Fibroblast of lung (primary cell): ENCODE data around the gene DNAH9. TPM values are rescaled to one million over a fixed set of nuclear protein-coding genes. Genes with fewer than 3 reads are reported as not detected.

Experiments used
- DNase-seq, 2 donors: peaks; one replicate each; pipeline versions ENCODE4 v3.0.0 to v3.0.0-alpha.2; 2010; ENCODE audit warnings: low read depth in 2 of 2
- H2AFZ ChIP-seq: 2 replicates; pipeline ENCODE4 v1.5.1; 2012; ENCODE audit warnings: low read length, control low read depth, inconsistent platforms
- H3K27ac ChIP-seq: 2 replicates; pipeline ENCODE4 v1.5.1; 2011; ENCODE audit warnings: low read length, control low read depth; ENCODE audit not compliant: insufficient read depth
- H3K27me3 ChIP-seq: 2 replicates; pipeline ENCODE4 v1.5.1; 2011; ENCODE audit warnings: mild to moderate bottlenecking, low read length; ENCODE audit not compliant: control insufficient read depth, insufficient read depth
- H3K36me3 ChIP-seq: 2 replicates; pipeline ENCODE4 v1.5.1; 2011; ENCODE audit warnings: low read length; ENCODE audit not compliant: control insufficient read depth, insufficient read depth
- H3K4me1 ChIP-seq: 2 replicates; pipeline ENCODE4 v1.5.1; 2011; ENCODE audit warnings: low read length; ENCODE audit not compliant: control insufficient read depth, insufficient read depth; ENCODE audit errors: extremely low read depth
- H3K4me2 ChIP-seq: 2 replicates; pipeline ENCODE4 v1.5.1; 2011; ENCODE audit warnings: low read length, control low read depth; ENCODE audit not compliant: insufficient read depth; ENCODE audit errors: extremely low read depth
- H3K4me3 ChIP-seq, 4 experiments: fragments of 200-600 bp in 1 of 4; sonication (generic) in 1 of 4; replicated peaks in 1 of 4; 2 replicates each; pipeline ENCODE4 v1.5.1; 2011 to 2016; ENCODE audit warnings: low read length in 4 of 4, low read depth in 3 of 4, mild to moderate bottlenecking in 3 of 4, control low read depth in 2 of 4, inconsistent platforms in 1 of 4, mixed read lengths in 1 of 4; ENCODE audit not compliant: insufficient read depth in 1 of 4; ENCODE audit errors: control extremely low read depth in 1 of 4
- H3K79me2 ChIP-seq: 2 replicates; pipeline ENCODE4 v1.5.1; 2012; ENCODE audit warnings: mild to moderate bottlenecking, low read length, inconsistent platforms; ENCODE audit not compliant: control insufficient read depth, insufficient read depth
- H3K9ac ChIP-seq: 2 replicates; pipeline ENCODE4 v1.5.1; 2011; ENCODE audit warnings: mild to moderate bottlenecking, low read length, control low read depth; ENCODE audit not compliant: insufficient read depth
- H3K9me3 ChIP-seq: 2 replicates; pipeline ENCODE4 v1.5.1; 2012; ENCODE audit warnings: low read depth, low read length; ENCODE audit not compliant: control insufficient read depth, insufficient read depth
- H4K20me1 ChIP-seq: 2 replicates; pipeline ENCODE4 v1.5.1; 2011; ENCODE audit warnings: low read length; ENCODE audit not compliant: control insufficient read depth, insufficient read depth; ENCODE audit errors: extremely low read depth
- EZH2 ChIP-seq: IDR thresholded peaks from 2 replicates; pipeline ENCODE4 v1.5.1; 2012; ENCODE audit warnings: low read length, control low read depth, mild to moderate bottlenecking; ENCODE audit errors: missing control alignments
- polyA plus RNA-seq, 2 donors: library from polyadenylated mRNA; depleted of rRNA in 1 of 2; stranded (reverse) in 1 of 2; unstranded in 1 of 2; fragments of >200 nt; gene quantifications; 2 replicates each; pipeline ENCODE4 v1.2.1, GENCODE V29; 2011 to 2012; ENCODE audit warnings: missing spikeins in 1 of 2
- total RNA-seq: library from RNA; depleted of rRNA; stranded (reverse); fragments of >200 nt; gene quantifications from 2 replicates; pipeline ENCODE4 v1.2.1, GENCODE V29; 2014
- TF ChIP-seq, protein P1 (sequence below), 2 donors: IDR thresholded peaks in 1 of 2; conservative IDR thresholded peaks in 1 of 2; 1 replicate in 1 of 2; 2 replicates in 1 of 2; pipeline ENCODE4 v1.5.1; 2011 to 2012; ENCODE audit warnings: low read length in 2 of 2, control low read depth in 1 of 2, inconsistent platforms in 1 of 2, low read depth in 1 of 2, mild to moderate bottlenecking in 1 of 2

The DNAH9 gene
- total and polyA plus RNA-seq, 2 donors (not counting 1 experiment from before 2014, with no cell fraction given): not detected

DNA sequence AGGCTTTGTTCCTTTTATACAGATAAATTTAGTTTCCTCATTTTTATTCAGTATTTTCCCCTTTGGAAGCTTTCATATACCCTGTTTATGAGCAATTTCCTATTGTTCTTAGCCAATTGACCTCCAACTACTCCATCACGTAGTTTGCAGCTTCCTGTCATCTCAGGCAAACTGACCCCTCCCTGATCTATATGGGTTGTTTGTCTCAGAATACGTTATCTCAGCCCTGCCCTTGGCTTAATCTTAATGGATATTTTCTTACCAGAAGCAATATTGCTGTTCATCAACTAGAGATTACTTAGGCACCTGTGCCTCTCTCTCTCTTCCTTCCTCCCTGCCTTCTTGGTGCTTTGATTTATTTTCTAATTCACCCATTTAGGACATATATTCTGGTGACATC, 317.8 kb downstream of the DNAH9 start:
- no peak for TF ChIP-seq EZH2
- TF ChIP-seq, protein P1, sequence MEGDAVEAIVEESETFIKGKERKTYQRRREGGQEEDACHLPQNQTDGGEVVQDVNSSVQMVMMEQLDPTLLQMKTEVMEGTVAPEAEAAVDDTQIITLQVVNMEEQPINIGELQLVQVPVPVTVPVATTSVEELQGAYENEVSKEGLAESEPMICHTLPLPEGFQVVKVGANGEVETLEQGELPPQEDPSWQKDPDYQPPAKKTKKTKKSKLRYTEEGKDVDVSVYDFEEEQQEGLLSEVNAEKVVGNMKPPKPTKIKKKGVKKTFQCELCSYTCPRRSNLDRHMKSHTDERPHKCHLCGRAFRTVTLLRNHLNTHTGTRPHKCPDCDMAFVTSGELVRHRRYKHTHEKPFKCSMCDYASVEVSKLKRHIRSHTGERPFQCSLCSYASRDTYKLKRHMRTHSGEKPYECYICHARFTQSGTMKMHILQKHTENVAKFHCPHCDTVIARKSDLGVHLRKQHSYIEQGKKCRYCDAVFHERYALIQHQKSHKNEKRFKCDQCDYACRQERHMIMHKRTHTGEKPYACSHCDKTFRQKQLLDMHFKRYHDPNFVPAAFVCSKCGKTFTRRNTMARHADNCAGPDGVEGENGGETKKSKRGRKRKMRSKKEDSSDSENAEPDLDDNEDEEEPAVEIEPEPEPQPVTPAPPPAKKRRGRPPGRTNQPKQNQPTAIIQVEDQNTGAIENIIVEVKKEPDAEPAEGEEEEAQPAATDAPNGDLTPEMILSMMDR (conservative IDR thresholded peaks at IDR 0.05 in 1 of 2, IDR thresholded peaks at IDR 0.05 in 1 of 2; ENCODE audit: low read depth in 1 of 2, low read length in 2 of 2): no peak
- H3K9ac ChIP-seq: no peak overlapping the region
- H3K36me3 ChIP-seq: no peaks in the 10 kb centered on the region
- no peak overlapping the region for H2AFZ ChIP-seq
- H3K27ac ChIP-seq: no peak overlapping the region
- H3K4me1 ChIP-seq: no peaks in the 10 kb centered on the region
- no peak overlapping the region for H3K4me3 ChIP-seq
- no peaks in the 10 kb centered on the region for H3K27me3 ChIP-seq
- H3K79me2 ChIP-seq: no peaks in the 10 kb centered on the region
- H3K4me2 ChIP-seq: no peak overlapping the region
- no peaks in the 10 kb centered on the region for H3K9me3 ChIP-seq
- DNase-seq: no peak
- H4K20me1 ChIP-seq: no peaks in the 10 kb centered on the region

DNA sequence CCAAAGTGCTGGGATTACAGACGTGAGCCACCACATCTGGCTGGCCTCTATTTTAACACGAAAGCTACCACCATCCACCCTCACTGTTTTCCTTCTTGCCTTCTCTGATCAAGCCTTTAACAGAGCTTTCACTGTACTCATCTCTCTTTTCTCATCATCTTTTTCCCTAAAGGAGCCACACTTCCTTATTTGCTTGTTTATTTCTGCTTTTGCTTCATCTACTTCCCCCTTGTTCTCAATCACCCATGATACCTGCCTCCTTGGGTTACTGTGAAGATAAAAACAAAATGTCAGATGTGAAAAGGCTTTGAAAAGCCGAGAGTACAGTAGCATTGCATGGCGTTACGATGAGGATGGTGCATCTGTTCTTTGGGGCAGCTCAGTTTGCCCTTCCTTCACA, 319.1 kb downstream of the DNAH9 start:
- Histone ChIP-seq H4K20me1 (no peaks in the 10 kb centered on the region), H3K27ac (no peak overlapping the region), H3K9ac (no peak overlapping the region), H3K27me3 (no peaks in the 10 kb centered on the region), H3K79me2 (no peaks in the 10 kb centered on the region), H3K4me1 (no peaks in the 10 kb centered on the region), H3K9me3 (no peaks in the 10 kb centered on the region), H3K36me3 (no peaks in the 10 kb centered on the region), H3K4me2 (no peak overlapping the region), H3K4me3 (no peak overlapping the region), H2AFZ (no peak overlapping the region)
- TF ChIP-seq, protein P1 (conservative IDR thresholded peaks at IDR 0.05 in 1 of 2, IDR thresholded peaks at IDR 0.05 in 1 of 2; ENCODE audit: low read depth in 1 of 2, low read length in 2 of 2): no peak
- no peak for DNase-seq

DNA sequence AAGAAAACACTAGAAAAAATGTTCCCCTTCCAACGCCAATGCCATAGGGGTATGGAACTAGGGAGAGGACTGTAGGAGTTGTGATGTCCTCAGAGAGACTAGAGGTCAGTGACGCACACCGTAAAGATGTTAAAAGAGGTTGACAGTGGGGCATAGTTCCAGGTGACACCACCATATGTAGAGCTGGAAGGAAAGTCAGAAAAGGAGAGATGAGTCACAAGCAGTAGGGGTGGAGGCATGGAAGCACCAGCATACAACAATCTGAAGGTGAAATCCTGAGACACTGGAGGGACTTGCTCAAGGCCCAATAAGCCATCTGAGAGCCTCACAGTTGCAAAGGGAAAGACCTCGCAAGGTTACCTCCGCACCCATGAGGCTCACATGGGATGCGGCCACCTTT, 323.0 kb downstream of the DNAH9 start:
- TF ChIP-seq EZH2: no peak
- TF ChIP-seq, protein P1 (conservative IDR thresholded peaks at IDR 0.05 in 1 of 2, IDR thresholded peaks at IDR 0.05 in 1 of 2; ENCODE audit: low read depth in 1 of 2, low read length in 2 of 2): no peak
- Histone ChIP-seq H3K4me2 (no peak overlapping the region), H3K27ac (no peak overlapping the region), H3K4me3 (no peak overlapping the region), H3K4me1 (no peaks in the 10 kb centered on the region), H3K9ac (no peak overlapping the region), H3K79me2 (no peaks in the 10 kb centered on the region), H3K36me3 (no peaks in the 10 kb centered on the region), H3K27me3 (no peaks in the 10 kb centered on the region), H2AFZ (no peak overlapping the region), H4K20me1 (no peaks in the 10 kb centered on the region), H3K9me3 (no peaks in the 10 kb centered on the region)
- no peak for DNase-seq
